HCT116 (cell line): ENCODE data around the gene TOX2.

Experiments used
- CTCF ChIP-seq, 3 experiments: fragments of 200-600 bp in 1 of 3; sonication (generic) in 1 of 3; IDR thresholded peaks in 2 of 3; conservative IDR thresholded peaks in 1 of 3; 2 replicates each; pipeline ENCODE4 v1.5.1; 2012 to 2017; ENCODE audit warnings: low read depth in 2 of 3, low read length in 2 of 3, antibody characterized with exemption in 1 of 3, borderline replicate concordance in 1 of 3, control low read depth in 1 of 3, mild to moderate bottlenecking in 1 of 3, mixed read lengths in 1 of 3, mixed run types in 1 of 3, moderate library complexity in 1 of 3; ENCODE audit not compliant: insufficient read depth in 1 of 3
- JUND ChIP-seq: IDR thresholded peaks from 2 replicates; pipeline ENCODE4 v1.6.1; 2012
- YY1 ChIP-seq: IDR thresholded peaks from 2 replicates; pipeline ENCODE4 v1.6.1; 2011; ENCODE audit warnings: low read length, low read depth, moderate library complexity, mild to moderate bottlenecking; ENCODE audit not compliant: insufficient replicate concordance; ENCODE audit errors: extremely low read depth
- TF ChIP-seq, protein P1 (sequence below): IDR thresholded peaks from 2 replicates; pipeline ENCODE4 v1.6.1; 2012; ENCODE audit warnings: low read depth

DNA sequence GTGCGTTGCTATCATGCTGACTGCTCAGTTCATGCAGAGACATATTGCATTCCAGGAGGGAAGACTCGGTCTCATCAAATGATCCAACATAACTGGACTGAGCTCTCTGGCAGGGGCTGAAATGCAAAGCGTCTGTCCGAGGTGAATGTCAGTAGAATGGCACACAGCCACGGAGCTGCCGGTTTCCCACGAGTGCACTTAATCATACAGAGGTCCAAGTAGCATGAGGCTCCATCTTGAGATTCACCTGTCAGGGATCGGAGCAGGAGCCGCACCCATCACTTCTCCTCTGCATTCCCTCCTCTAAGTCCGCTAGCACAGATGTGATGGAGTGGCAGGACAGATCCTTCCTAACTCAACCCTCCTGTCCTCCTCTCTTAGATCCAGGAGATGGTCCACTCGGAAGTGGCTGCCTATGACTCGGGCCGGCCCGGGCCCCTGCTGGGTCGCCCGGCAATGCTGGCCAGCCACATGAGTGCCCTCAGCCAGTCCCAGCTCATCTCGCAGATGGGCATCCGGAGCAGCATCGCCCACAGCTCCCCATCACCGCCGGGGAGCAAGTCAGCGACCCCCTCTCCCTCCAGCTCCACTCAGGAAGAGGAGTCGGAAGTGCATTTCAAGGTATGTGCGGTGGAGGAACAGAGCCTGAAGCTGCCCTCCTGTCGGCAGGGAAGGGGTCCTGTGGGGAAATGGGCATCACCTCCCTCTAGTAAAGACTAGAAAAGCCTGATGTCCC is 136.4 kb downstream of the TOX2 start:
- TF ChIP-seq CTCF (IDR thresholded peaks at IDR 0.05 in 2 of 3, conservative IDR thresholded peaks at IDR 0.05 in 1 of 3; ENCODE audit: borderline replicate concordance in 1 of 3, insufficient read depth in 1 of 3, low read depth in 2 of 3, low read length in 2 of 3) (no peak), JUND (no peak), YY1 (no peak)
- TF ChIP-seq, protein P1, sequence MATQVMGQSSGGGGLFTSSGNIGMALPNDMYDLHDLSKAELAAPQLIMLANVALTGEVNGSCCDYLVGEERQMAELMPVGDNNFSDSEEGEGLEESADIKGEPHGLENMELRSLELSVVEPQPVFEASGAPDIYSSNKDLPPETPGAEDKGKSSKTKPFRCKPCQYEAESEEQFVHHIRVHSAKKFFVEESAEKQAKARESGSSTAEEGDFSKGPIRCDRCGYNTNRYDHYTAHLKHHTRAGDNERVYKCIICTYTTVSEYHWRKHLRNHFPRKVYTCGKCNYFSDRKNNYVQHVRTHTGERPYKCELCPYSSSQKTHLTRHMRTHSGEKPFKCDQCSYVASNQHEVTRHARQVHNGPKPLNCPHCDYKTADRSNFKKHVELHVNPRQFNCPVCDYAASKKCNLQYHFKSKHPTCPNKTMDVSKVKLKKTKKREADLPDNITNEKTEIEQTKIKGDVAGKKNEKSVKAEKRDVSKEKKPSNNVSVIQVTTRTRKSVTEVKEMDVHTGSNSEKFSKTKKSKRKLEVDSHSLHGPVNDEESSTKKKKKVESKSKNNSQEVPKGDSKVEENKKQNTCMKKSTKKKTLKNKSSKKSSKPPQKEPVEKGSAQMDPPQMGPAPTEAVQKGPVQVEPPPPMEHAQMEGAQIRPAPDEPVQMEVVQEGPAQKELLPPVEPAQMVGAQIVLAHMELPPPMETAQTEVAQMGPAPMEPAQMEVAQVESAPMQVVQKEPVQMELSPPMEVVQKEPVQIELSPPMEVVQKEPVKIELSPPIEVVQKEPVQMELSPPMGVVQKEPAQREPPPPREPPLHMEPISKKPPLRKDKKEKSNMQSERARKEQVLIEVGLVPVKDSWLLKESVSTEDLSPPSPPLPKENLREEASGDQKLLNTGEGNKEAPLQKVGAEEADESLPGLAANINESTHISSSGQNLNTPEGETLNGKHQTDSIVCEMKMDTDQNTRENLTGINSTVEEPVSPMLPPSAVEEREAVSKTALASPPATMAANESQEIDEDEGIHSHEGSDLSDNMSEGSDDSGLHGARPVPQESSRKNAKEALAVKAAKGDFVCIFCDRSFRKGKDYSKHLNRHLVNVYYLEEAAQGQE = no peak
